Cardiac fibroblast (primary cell): ENCODE results near the gene BTBD9.
A peak's percentile ranks its signal among the peaks of the same experiment; 100 is the strongest.

Experiments used
- DNase-seq, 2 donors: peaks; one replicate each; pipeline versions ENCODE4 v3.0.0 to v3.0.0-alpha.2; 2010; ENCODE audit warnings: low read depth in 2 of 2
- H3K4me3 ChIP-seq, 2 donors: replicated peaks in 1 of 2; 1 replicate in 1 of 2; 2 replicates in 1 of 2; pipeline ENCODE4 v1.5.1; 2011; ENCODE audit warnings: low read depth in 2 of 2, low read length in 2 of 2, mild to moderate bottlenecking in 2 of 2, moderate library complexity in 1 of 2
- CTCF ChIP-seq: IDR thresholded peaks from one replicate; pipeline ENCODE4 v1.5.1; 2011; ENCODE audit warnings: low read depth, mild to moderate bottlenecking, low read length, inconsistent platforms

BTBD9 gene

GRCh38 chr6:38639498-38640215, at the start of gene BTBD9:
BTBD9 (minus strand) TSS chr6:38639929.
- no peak for TF ChIP-seq CTCF
- H3K4me3 ChIP-seq = peak within 1 kb of the TSS; percentile 85 to 86
- peak; percentile 82 to 84 for DNase-seq

- TF ChIP-seq CTCF = no peak
- no peak overlapping the region for H3K4me3 ChIP-seq
- no peak for DNase-seq
Measured at GRCh38 chr6:38688579-38689087, 48.9 kb upstream of the BTBD9 start.

DNA sequence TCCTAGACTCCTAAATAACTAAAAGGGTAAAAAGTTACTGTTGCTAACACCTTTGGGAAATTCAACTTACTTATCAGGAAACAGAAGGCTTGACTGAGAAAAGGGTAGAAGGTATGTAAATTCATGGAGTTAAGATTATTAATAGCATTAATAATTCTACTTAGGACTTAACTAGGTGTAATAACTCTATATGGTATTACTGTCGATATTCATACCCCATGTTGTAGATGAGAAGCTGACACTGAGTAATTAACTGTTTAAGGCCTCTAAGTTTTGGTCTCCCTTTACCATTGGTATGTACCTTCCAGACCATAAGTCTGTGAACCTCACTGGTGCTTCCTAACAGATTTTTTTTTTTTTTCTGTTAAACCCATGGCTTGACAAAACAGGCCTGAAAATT, 47.8 kb upstream of the BTBD9 start:
- no peak for TF ChIP-seq CTCF
- no peak overlapping the region for H3K4me3 ChIP-seq
- DNase-seq = no peak

- no peak for DNase-seq
- no peak overlapping the region for H3K4me3 ChIP-seq
- no peak for TF ChIP-seq CTCF
Measured at GRCh38 chr6:38687043-38687353, 47.3 kb upstream of the BTBD9 start.

DNA sequence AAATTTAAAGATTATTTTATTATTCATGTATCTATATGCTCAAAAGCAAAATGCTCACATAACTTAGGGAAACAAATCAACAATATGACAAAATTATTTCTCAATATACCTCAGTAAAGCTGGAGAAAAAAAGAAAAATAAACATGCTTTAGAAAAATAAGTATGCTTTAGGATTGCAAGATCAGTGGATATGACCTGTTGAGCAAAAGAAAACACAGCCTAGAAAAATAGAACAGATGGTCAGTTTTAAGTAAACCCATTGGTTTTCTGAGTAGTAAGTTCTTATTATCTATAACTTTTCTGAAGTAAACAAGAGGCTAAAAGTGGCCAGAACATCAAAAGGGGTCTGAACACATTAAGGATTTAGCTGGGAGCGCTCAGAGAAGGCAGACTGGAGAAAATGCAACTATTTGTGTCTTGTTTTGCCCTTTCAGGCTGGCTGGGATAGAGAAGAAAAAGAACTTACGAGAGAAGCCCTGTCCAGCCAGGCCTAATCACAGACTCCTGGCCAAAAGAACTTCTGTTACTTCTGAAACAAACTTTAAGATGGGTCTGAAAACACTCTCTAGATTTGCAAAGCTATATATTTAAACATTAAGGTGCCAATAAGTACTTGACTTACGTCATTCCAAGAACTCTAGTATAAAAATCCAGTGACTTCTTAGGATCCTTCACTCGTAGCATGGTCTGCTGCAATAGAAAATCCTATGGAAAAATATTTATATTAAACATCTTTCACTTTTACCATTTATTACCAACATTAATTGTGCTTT, 46.7 kb upstream of the BTBD9 start:
- TF ChIP-seq CTCF = no peak
- peak in 1 of 2 donors; percentile 21 for DNase-seq
- no peak overlapping the region for H3K4me3 ChIP-seq

DNA sequence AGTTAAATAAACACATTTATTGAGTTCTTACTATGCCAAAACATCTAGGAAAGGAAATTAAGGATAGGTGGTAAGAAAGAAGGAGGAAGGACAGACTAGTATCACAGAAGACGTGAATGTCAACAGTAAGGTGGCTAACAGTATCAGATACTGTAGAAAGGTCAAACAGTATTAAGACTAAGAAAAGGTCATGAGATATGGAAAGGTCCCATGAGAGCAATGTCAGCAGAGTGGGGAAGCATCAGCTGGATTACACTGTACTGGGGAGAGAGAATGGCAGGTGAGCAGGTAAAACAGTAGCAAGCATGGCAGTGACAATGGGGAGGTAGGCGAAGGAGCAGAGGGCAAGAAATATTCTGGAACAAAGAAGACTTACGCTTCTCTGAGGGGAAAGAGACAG, 45.2 kb upstream of the BTBD9 start:
- TF ChIP-seq CTCF = no peak
- no peak for DNase-seq
- H3K4me3 ChIP-seq = no peak overlapping the region
